ENCODE data around the gene TMOD2.

The TMOD2 gene

GRCh38 chr15:51750792-51751696 is at the start of gene TMOD2:
TSS of gene TMOD2 (plus strand) at chr15:51751597. CDS start at chr15:51766442, 14,845 bp downstream.
- no peak for DNase-seq

GRCh38 chr15:51702710-51703109 is 48.7 kb upstream of the TMOD2 start:
- no peak for DNase-seq

GRCh38 chr15:51706291-51706690 is 45.1 kb upstream of the TMOD2 start:
- DNase-seq: no peak

GRCh38 chr15:51706926-51707608 is 44.3 kb upstream of the TMOD2 start:
- DNase-seq: no peak

- DNase-seq: no peak
Measured at GRCh38 chr15:51708013-51708412, 43.4 kb upstream of the TMOD2 start.

GRCh38 chr15:51709031-51709430 is 42.4 kb upstream of the TMOD2 start:
- no peak for DNase-seq

GRCh38 chr15:51714162-51714561 is 37.2 kb upstream of the TMOD2 start:
- DNase-seq: no peak

GRCh38 chr15:51714911-51715310 is 36.5 kb upstream of the TMOD2 start:
- DNase-seq: no peak

GRCh38 chr15:51718219-51718618 is 33.2 kb upstream of the TMOD2 start:
- no peak for DNase-seq

- no peak for DNase-seq
Measured at GRCh38 chr15:51718746-51719145, 32.7 kb upstream of the TMOD2 start.

- DNase-seq: no peak
Measured at GRCh38 chr15:51720201-51720995, 31.0 kb upstream of the TMOD2 start.

- DNase-seq: no peak
Measured at GRCh38 chr15:51721199-51721960, 30.0 kb upstream of the TMOD2 start.

- DNase-seq: no peak
Measured at GRCh38 chr15:51724199-51724598, 27.2 kb upstream of the TMOD2 start.

GRCh38 chr15:51724673-51725072 is 26.7 kb upstream of the TMOD2 start:
- DNase-seq: no peak

GRCh38 chr15:51726302-51727073 is 24.9 kb upstream of the TMOD2 start:
- DNase-seq: peak; percentile 70

- DNase-seq: no peak
Measured at GRCh38 chr15:51727141-51727897, 24.1 kb upstream of the TMOD2 start.

GRCh38 chr15:51731549-51732267 is 19.7 kb upstream of the TMOD2 start:
- no peak for DNase-seq

GRCh38 chr15:51732646-51733045 is 18.8 kb upstream of the TMOD2 start:
- no peak for DNase-seq

- no peak for DNase-seq
Measured at GRCh38 chr15:51735228-51736010, 16.0 kb upstream of the TMOD2 start.
